Measurements from ENCODE around the gene PPP2R2D.
"Not testable (repeated sequence)": the region's sequence is repeated elsewhere in the genome, so short reads cannot be mapped to it uniquely, and the experiment has no call there.

- TF ChIP-seq CTCF (IDR thresholded peaks at IDR 0.05); REST (IDR thresholded peaks at IDR 0.05; ENCODE audit: insufficient read depth in 1 of 2, low read depth in 2 of 2, low read length in 1 of 2); TCF7L2 (IDR thresholded peaks at IDR 0.05; ENCODE audit: low read depth, low read length); POLR2AphosphoS5 (IDR thresholded peaks at IDR 0.05; ENCODE audit: low read depth, low read length): not testable (repeated sequence)
Observed at GRCh38 chr10:131883621-131884393, 17.0 kb upstream of the PPP2R2D start.
